Loucy (cell line): ENCODE results near the gene PORCN.

ENCODE experiments used
- EZH2phosphoT487 ChIP-seq: fragments of 200-600 bp; IDR thresholded peaks from 2 replicates; pipeline ENCODE4 v1.6.1; 2018; ENCODE audit warnings: antibody characterized with exemption, mild to moderate bottlenecking, moderate library complexity, borderline replicate concordance
- TF ChIP-seq, protein P1 (sequence below): fragments of 200-600 bp; sonication (generic); conservative IDR thresholded peaks from 2 replicates; pipeline ENCODE4 v1.5.1; 2014; ENCODE audit warnings: mild to moderate bottlenecking, antibody characterized with exemption, low read length

DNA sequence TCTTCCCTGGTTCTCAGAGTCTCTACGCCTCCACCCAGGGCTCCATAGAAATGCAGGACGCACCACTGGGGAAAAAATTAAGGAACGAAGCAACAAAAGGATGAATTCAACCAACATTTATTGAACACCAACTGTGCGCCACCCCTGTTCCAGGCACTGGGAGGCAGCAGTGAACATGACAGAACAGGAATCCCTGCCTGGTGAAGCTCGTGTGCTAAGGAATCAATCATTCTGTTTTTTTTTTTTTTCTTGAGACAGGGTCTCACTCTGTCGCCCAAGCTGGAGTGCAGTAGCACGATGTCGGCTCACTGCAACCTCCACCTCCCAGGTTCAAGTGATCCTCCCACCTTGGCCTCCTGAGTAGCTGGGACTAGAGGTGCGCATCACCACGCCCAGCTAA, 34.7 kb upstream of the PORCN start:
- TF ChIP-seq, protein P1, sequence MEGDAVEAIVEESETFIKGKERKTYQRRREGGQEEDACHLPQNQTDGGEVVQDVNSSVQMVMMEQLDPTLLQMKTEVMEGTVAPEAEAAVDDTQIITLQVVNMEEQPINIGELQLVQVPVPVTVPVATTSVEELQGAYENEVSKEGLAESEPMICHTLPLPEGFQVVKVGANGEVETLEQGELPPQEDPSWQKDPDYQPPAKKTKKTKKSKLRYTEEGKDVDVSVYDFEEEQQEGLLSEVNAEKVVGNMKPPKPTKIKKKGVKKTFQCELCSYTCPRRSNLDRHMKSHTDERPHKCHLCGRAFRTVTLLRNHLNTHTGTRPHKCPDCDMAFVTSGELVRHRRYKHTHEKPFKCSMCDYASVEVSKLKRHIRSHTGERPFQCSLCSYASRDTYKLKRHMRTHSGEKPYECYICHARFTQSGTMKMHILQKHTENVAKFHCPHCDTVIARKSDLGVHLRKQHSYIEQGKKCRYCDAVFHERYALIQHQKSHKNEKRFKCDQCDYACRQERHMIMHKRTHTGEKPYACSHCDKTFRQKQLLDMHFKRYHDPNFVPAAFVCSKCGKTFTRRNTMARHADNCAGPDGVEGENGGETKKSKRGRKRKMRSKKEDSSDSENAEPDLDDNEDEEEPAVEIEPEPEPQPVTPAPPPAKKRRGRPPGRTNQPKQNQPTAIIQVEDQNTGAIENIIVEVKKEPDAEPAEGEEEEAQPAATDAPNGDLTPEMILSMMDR, result peak; percentile 50
- TF ChIP-seq EZH2phosphoT487, result no peak
